HepG2 (cell line): Measurements from ENCODE around the gene SPINDOC. TPM values are rescaled to one million over a fixed set of nuclear protein-coding genes. Genes with fewer than 3 reads are reported as not detected.

Source experiments
- CENPT ChIP-seq: sonication (generic); formaldehyde crosslinking; IDR thresholded peaks from 2 replicates; pipeline ENCODE4 v1.8.0; 2022; ENCODE audit warnings: low read depth, mild to moderate bottlenecking, moderate library complexity, missing genetic modification reagents
- EP300 ChIP-seq, 3 experiments: sonication (generic) in 1 of 3; formaldehyde crosslinking in 1 of 3; IDR thresholded peaks; 2 replicates each; pipeline versions ENCODE4 v1.5.1 to v1.6.1; 2011 to 2020; ENCODE audit warnings: low read depth in 2 of 3, low read length in 2 of 3, borderline replicate concordance in 1 of 3, improper control_type of control experiment in 1 of 3, mild to moderate bottlenecking in 1 of 3, missing genetic modification reagents in 1 of 3, moderate library complexity in 1 of 3
- HNRNPL ChIP-seq: fragments of 200-400 bp; formaldehyde crosslinking; IDR thresholded peaks from 2 replicates; pipeline ENCODE4 v1.6.1; 2017; ENCODE audit warnings: mild to moderate bottlenecking, low read depth, low read length
- RARA ChIP-seq: IDR thresholded peaks from 2 replicates; pipeline ENCODE4 v1.6.1; 2016; ENCODE audit warnings: missing genetic modification reagents, missing compliant biosample characterization
- RXRB ChIP-seq: IDR thresholded peaks from 2 replicates; pipeline ENCODE4 v1.6.1; 2016; ENCODE audit warnings: borderline replicate concordance, missing genetic modification reagents, missing compliant biosample characterization
- SP140L ChIP-seq: sonication (generic); formaldehyde crosslinking; IDR thresholded peaks from 2 replicates; pipeline ENCODE4 v1.4.0; 2020; ENCODE audit warnings: missing genetic modification reagents, borderline replicate concordance
- THYN1 ChIP-seq: sonication (generic); formaldehyde crosslinking; IDR thresholded peaks from 2 replicates; pipeline ENCODE4 v1.8.1; 2023; ENCODE audit warnings: low read depth, mild to moderate bottlenecking, moderate library complexity, missing genetic modification reagents, borderline replicate concordance
- ZFP36L2 ChIP-seq: sonication (generic); formaldehyde crosslinking; IDR thresholded peaks from 2 replicates; pipeline ENCODE4 v1.4.0; 2020; ENCODE audit warnings: missing genetic modification reagents
- ZNF264 ChIP-seq: sonication (generic); formaldehyde crosslinking; IDR thresholded peaks from 2 replicates; pipeline ENCODE4 v1.4.0; 2020; ENCODE audit warnings: missing genetic modification reagents
- ZNF709 ChIP-seq: sonication (generic); formaldehyde crosslinking; IDR thresholded peaks from 2 replicates; pipeline ENCODE4 v1.5.0; 2020; ENCODE audit warnings: mild to moderate bottlenecking, missing genetic modification reagents
- polyA plus RNA-seq, 8 experiments: library from polyadenylated mRNA; depleted of rRNA in 3 of 8; stranded (reverse) in 7 of 8; unstranded in 1 of 8; fragments of >200 nt; fragmentation: Illumina TruSeq in 4 of 8; extraction: Trizol in 4 of 8; gene quantifications; 2 replicates each; pipeline versions ENCODE4 v1.2.1 to v1.2.3, GENCODE V29; 2011 to 2016; ENCODE audit warnings: low read depth in 4 of 8, missing spikeins in 1 of 8, mixed read lengths in 1 of 8; ENCODE audit not compliant: insufficient read depth in 1 of 8
- total RNA-seq, 5 experiments: library from RNA; depleted of rRNA; stranded (reverse); fragments of >200 nt; fragmentation: Illumina TruSeq; extraction: Trizol; gene quantifications; 2 replicates each; pipeline ENCODE4 v1.2.3, GENCODE V29; 2016; ENCODE audit warnings: low read depth in 1 of 5
- TF ChIP-seq, protein P1 (sequence below): sonication (generic); formaldehyde crosslinking; IDR thresholded peaks from 2 replicates; pipeline ENCODE4 v1.4.0; 2020; ENCODE audit warnings: missing genetic modification reagents
- TF ChIP-seq, protein P2 (sequence below): sonication (generic); formaldehyde crosslinking; IDR thresholded peaks from 2 replicates; pipeline ENCODE4 v1.9.0; 2021; ENCODE audit warnings: missing genetic modification reagents, mild to moderate bottlenecking, borderline replicate concordance
- TF ChIP-seq, protein P3 (sequence below): IDR thresholded peaks from 2 replicates; pipeline ENCODE4 v1.6.1; 2016; ENCODE audit warnings: missing biosample characterization, missing genetic modification reagents, low read depth
- TF ChIP-seq, protein P4 (sequence below): IDR thresholded peaks from 2 replicates; pipeline ENCODE4 v1.6.1; 2018; ENCODE audit warnings: missing genetic modification reagents
- TF ChIP-seq, protein P5 (sequence below): sonication (generic); formaldehyde crosslinking; IDR thresholded peaks from 2 replicates; pipeline ENCODE4 v1.4.0; 2020; ENCODE audit warnings: mild to moderate bottlenecking, missing genetic modification reagents, borderline replicate concordance

SPINDOC gene
- total and polyA plus RNA-seq, 2 of the 13 experiments (the other 11 are each of a cell fraction or from before 2014, with no cell fraction given), result 21.4 to 29.9 TPM

DNA sequence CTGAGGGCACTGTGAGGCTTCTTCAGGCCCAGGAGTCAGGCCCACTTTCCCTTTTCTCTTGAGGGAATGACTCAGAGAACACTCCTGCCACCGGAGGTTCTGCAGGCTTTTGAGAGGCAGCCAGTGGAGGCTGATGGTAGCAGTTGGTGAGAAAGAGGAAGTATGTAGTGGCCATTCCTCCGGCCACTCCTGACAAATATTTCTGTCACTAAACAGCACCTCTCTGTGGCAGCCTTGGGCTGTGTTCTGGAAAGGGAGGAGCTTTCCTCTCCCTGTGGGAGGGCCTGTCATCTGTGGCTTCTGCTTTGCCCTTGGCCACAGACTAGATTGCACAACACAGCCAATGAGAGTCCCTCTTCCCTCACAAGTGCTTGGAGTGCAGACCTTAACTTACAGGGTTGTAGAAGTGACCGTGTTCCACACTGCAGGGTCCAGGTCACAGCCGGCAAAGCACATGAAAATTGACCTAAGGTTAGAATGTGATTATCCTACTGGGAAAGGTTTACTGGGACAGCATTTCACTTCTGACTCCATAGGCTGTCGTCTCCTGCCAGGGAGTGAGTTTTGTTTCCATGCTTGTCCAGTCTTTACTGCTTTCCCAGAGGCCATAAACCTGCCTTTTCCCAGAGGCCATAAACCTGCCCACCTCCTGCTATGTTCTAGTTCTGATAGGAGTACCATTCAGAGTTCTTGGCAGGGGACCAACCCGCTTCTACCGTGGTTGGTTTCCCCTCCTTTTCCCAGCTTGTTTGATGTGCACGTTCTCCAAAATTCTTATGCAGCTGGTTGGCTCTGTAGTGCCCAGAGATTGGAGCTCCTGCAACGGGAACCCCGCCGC is 58.9 kb downstream of the SPINDOC start (continued):
- TF ChIP-seq, protein P1, sequence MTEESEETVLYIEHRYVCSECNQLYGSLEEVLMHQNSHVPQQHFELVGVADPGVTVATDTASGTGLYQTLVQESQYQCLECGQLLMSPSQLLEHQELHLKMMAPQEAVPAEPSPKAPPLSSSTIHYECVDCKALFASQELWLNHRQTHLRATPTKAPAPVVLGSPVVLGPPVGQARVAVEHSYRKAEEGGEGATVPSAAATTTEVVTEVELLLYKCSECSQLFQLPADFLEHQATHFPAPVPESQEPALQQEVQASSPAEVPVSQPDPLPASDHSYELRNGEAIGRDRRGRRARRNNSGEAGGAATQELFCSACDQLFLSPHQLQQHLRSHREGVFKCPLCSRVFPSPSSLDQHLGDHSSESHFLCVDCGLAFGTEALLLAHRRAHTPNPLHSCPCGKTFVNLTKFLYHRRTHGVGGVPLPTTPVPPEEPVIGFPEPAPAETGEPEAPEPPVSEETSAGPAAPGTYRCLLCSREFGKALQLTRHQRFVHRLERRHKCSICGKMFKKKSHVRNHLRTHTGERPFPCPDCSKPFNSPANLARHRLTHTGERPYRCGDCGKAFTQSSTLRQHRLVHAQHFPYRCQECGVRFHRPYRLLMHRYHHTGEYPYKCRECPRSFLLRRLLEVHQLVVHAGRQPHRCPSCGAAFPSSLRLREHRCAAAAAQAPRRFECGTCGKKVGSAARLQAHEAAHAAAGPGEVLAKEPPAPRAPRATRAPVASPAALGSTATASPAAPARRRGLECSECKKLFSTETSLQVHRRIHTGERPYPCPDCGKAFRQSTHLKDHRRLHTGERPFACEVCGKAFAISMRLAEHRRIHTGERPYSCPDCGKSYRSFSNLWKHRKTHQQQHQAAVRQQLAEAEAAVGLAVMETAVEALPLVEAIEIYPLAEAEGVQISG, result peak; percentile 74
- TF ChIP-seq RARA (CRISPR knock-in tag), result peak; percentile 78
- no peak for TF ChIP-seq ZNF264
- no peak for TF ChIP-seq CENPT (CRISPR knock-in tag)
- TF ChIP-seq, protein P2, sequence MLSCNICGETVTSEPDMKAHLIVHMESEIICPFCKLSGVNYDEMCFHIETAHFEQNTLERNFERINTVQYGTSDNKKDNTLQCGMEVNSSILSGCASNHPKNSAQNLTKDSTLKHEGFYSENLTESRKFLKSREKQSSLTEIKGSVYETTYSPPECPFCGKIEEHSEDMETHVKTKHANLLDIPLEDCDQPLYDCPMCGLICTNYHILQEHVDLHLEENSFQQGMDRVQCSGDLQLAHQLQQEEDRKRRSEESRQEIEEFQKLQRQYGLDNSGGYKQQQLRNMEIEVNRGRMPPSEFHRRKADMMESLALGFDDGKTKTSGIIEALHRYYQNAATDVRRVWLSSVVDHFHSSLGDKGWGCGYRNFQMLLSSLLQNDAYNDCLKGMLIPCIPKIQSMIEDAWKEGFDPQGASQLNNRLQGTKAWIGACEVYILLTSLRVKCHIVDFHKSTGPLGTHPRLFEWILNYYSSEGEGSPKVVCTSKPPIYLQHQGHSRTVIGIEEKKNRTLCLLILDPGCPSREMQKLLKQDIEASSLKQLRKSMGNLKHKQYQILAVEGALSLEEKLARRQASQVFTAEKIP (CRISPR knock-in tag), result no peak
- TF ChIP-seq RXRB, result peak; percentile 77
- TF ChIP-seq, protein P3, sequence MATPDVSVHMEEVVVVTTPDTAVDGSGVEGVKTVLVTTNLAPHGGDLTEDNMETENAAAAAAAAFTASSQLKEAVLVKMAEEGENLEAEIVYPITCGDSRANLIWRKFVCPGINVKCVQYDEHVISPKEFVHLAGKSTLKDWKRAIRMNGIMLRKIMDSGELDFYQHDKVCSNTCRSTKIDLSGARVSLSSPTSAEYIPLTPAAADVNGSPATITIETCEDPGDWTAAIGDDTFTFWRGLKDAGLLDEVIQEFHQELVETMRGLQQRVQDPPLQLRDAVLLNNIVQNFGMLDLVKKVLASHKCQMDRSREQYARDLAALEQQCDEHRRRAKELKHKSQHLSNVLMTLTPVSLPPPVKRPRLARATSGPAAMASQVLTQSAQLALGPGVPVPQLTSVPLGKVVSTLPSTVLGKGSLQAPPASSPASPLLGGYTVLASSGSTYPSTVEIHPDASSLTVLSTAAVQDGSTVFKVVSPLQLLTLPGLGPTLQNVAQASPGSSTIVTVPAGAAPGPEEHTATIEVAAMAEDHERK (CRISPR knock-in tag), result no peak
- TF ChIP-seq, protein P4, sequence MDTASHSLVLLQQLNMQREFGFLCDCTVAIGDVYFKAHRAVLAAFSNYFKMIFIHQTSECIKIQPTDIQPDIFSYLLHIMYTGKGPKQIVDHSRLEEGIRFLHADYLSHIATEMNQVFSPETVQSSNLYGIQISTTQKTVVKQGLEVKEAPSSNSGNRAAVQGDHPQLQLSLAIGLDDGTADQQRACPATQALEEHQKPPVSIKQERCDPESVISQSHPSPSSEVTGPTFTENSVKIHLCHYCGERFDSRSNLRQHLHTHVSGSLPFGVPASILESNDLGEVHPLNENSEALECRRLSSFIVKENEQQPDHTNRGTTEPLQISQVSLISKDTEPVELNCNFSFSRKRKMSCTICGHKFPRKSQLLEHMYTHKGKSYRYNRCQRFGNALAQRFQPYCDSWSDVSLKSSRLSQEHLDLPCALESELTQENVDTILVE (CRISPR knock-in tag), result peak; percentile 63; the same call in 1 of the 2 replicates
- TF ChIP-seq HNRNPL, result no peak
- TF ChIP-seq, protein P5, sequence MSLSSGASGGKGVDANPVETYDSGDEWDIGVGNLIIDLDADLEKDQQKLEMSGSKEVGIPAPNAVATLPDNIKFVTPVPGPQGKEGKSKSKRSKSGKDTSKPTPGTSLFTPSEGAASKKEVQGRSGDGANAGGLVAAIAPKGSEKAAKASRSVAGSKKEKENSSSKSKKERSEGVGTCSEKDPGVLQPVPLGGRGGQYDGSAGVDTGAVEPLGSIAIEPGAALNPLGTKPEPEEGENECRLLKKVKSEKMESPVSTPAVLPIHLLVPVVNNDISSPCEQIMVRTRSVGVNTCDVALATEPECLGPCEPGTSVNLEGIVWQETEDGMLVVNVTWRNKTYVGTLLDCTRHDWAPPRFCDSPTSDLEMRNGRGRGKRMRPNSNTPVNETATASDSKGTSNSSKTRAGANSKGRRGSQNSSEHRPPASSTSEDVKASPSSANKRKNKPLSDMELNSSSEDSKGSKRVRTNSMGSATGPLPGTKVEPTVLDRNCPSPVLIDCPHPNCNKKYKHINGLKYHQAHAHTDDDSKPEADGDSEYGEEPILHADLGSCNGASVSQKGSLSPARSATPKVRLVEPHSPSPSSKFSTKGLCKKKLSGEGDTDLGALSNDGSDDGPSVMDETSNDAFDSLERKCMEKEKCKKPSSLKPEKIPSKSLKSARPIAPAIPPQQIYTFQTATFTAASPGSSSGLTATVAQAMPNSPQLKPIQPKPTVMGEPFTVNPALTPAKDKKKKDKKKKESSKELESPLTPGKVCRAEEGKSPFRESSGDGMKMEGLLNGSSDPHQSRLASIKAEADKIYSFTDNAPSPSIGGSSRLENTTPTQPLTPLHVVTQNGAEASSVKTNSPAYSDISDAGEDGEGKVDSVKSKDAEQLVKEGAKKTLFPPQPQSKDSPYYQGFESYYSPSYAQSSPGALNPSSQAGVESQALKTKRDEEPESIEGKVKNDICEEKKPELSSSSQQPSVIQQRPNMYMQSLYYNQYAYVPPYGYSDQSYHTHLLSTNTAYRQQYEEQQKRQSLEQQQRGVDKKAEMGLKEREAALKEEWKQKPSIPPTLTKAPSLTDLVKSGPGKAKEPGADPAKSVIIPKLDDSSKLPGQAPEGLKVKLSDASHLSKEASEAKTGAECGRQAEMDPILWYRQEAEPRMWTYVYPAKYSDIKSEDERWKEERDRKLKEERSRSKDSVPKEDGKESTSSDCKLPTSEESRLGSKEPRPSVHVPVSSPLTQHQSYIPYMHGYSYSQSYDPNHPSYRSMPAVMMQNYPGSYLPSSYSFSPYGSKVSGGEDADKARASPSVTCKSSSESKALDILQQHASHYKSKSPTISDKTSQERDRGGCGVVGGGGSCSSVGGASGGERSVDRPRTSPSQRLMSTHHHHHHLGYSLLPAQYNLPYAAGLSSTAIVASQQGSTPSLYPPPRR (CRISPR knock-in tag), result no peak
- TF ChIP-seq SP140L (CRISPR knock-in tag), result peak; percentile 80; the same call in 1 of the 2 replicates
- 0 out of 2 replicates have a peak, but pooled peaks have one; percentile 41 for TF ChIP-seq ZNF709 (CRISPR knock-in tag)
- no peak for TF ChIP-seq THYN1 (CRISPR knock-in tag)
- TF ChIP-seq EP300 (IDR thresholded peaks at IDR 0.05; ENCODE audit: low read depth in 2 of 2, low read length in 2 of 2), result peak in 1 of 2 experiments; percentile 38; a peak in 1 of 4 replicates
- TF ChIP-seq EP300 (CRISPR knock-in tag; IDR thresholded peaks at IDR 0.05; ENCODE audit: borderline replicate concordance), result peak; percentile 16; the same call in 1 of the 2 replicates
- no peak for TF ChIP-seq ZFP36L2 (CRISPR knock-in tag)
